GM12878 (cell line): ENCODE measurements around the gene ACADVL. TPM values are rescaled to one million over a fixed set of nuclear protein-coding genes. Genes with fewer than 3 reads are reported as not detected.

Experiments
- ATAC-seq: fragments of 200-7000 bp; cut with Tn5 transposase; 3 replicates; pipeline ENCODE4 v1.9.1; 2020; ENCODE audit warnings: mild to moderate bottlenecking, moderate library complexity
- BruUV-seq: library from RNA; stranded (reverse); fragments of 400-500 nt; replicated peaks from 2 replicates; lab custom pipeline; 2021; lab: Mats Ljungman, UMichigan
- CTCF ChIA-PET: fragments of 300-600 bp; sonication (Branson Sonifier 250); formaldehyde crosslinking; extraction: SDS; loops from one replicate; lab custom pipeline; 2021; ENCODE audit warnings: inconsistent platforms; lab: Yijun Ruan, JAX
- POLR2A ChIA-PET: fragments of 350-600 bp; formaldehyde crosslinking; extraction: SDS; loops from one replicate; lab custom pipeline; 2021; ENCODE audit warnings: inconsistent platforms; lab: Charles Lee
- RAD21 ChIA-PET: fragments of 300-600 bp; sonication (Branson Sonifier 250); formaldehyde crosslinking; loops from one replicate; lab custom pipeline; 2023; ENCODE audit warnings: antibody characterized with exemption; ENCODE audit not compliant: unreplicated experiment; lab: Charles Lee
- SMC1A ChIA-PET: fragments of 300-600 bp; sonication (Branson Sonifier 250); formaldehyde crosslinking; loops from one replicate; lab custom pipeline; 2023; ENCODE audit not compliant: unreplicated experiment, uncharacterized antibody; lab: Charles Lee
- DNase-seq: peaks from one replicate; pipeline ENCODE4 v3.0.0-alpha.2; 2011; ENCODE audit warnings: low read depth, low spot score
- FAIRE-seq: peaks from 3 replicates; lab custom pipeline; 2011; peaks lifted over from hg19 to GRCh38; lab: Jason Lieb, UNC
- H2AFZ ChIP-seq: 2 replicates; pipeline ENCODE4 v1.6.0; 2011; ENCODE audit warnings: low read depth, low read length, control low read depth; ENCODE audit not compliant: control insufficient read depth
- H3K27ac ChIP-seq: 2 replicates; pipeline ENCODE4 v1.5.1; 2011; ENCODE audit warnings: control low read depth; ENCODE audit not compliant: control insufficient read depth, insufficient read depth
- H3K27me3 ChIP-seq, 2 experiments: replicated peaks in 1 of 2; 2 replicates each; pipeline versions ENCODE4 v1.6.0 to v1.6.1; 2011; ENCODE audit warnings: low read length in 1 of 2; ENCODE audit not compliant: control insufficient read depth in 2 of 2, insufficient read depth in 2 of 2
- H3K36me3 ChIP-seq, 2 experiments: 2 replicates each; pipeline ENCODE4 v1.5.1; 2011; ENCODE audit warnings: low read length in 1 of 2; ENCODE audit not compliant: control insufficient read depth in 2 of 2, insufficient read depth in 2 of 2
- H3K4me1 ChIP-seq: 2 replicates; pipeline ENCODE4 v1.6.1; 2011; ENCODE audit warnings: mild to moderate bottlenecking, low read length, moderate library complexity, mixed read lengths; ENCODE audit not compliant: control insufficient read depth, insufficient read depth
- H3K4me2 ChIP-seq: 2 replicates; pipeline ENCODE4 v1.6.0; 2011; ENCODE audit warnings: control low read depth; ENCODE audit not compliant: control insufficient read depth, insufficient read depth
- H3K4me3 ChIP-seq: fragments of 200-600 bp; sonication (generic); 2 replicates; pipeline ENCODE4 v1.5.1; 2016
- H3K79me2 ChIP-seq: 2 replicates; pipeline ENCODE4 v1.6.0; 2011; ENCODE audit warnings: low read length; ENCODE audit not compliant: control insufficient read depth, insufficient read depth
- H3K9ac ChIP-seq: 2 replicates; pipeline ENCODE4 v1.8.0; 2011; ENCODE audit warnings: low read length, control low read depth, mixed read lengths; ENCODE audit not compliant: control insufficient read depth, insufficient read depth
- H3K9me3 ChIP-seq: replicated peaks from 3 replicates; pipeline ENCODE4 v1.5.1; 2011; ENCODE audit warnings: mild to moderate bottlenecking, low read length; ENCODE audit not compliant: control insufficient read depth, insufficient read depth
- H4K20me1 ChIP-seq: 2 replicates; pipeline ENCODE4 v1.6.0; 2011; ENCODE audit not compliant: control insufficient read depth, insufficient read depth
- ATF3 ChIP-seq: IDR thresholded peaks from 2 replicates; pipeline ENCODE4 v1.6.1; 2011; ENCODE audit warnings: low read depth, mild to moderate bottlenecking, low read length, moderate library complexity, borderline replicate concordance; ENCODE audit errors: extremely low read depth
- CBX3 ChIP-seq: fragments of 200-600 bp; sonication (generic); IDR thresholded peaks from 2 replicates; pipeline ENCODE4 v1.6.1; 2016; ENCODE audit warnings: low read depth, borderline replicate concordance
- CHD4 ChIP-seq: fragments of 200-600 bp; sonication (generic); IDR thresholded peaks from 2 replicates; pipeline ENCODE4 v1.6.1; 2016; ENCODE audit warnings: mild to moderate bottlenecking
- IRF4 ChIP-seq: IDR thresholded peaks from 2 replicates; pipeline ENCODE4 v1.6.1; 2011; ENCODE audit warnings: low read depth, low read length
- KDM1A ChIP-seq: fragments of 200-600 bp; sonication (generic); IDR thresholded peaks from 2 replicates; pipeline ENCODE4 v1.6.1; 2016; ENCODE audit warnings: borderline replicate concordance
- NKRF ChIP-seq: fragments of 450-650 bp; conservative IDR thresholded peaks from 2 replicates; pipeline ENCODE4 v1.6.1; 2017; ENCODE audit warnings: mild to moderate bottlenecking, moderate library complexity
- PML ChIP-seq: IDR thresholded peaks from 2 replicates; pipeline ENCODE4 v1.6.1; 2012; ENCODE audit warnings: low read length, inconsistent platforms
- POU2F2 ChIP-seq: IDR thresholded peaks from 3 replicates; pipeline ENCODE4 v1.6.1; 2011; ENCODE audit warnings: low read depth, mild to moderate bottlenecking, low read length, borderline replicate concordance
- SP1 ChIP-seq: IDR thresholded peaks from one replicate; pipeline ENCODE4 v1.6.1; 2011; ENCODE audit warnings: low read depth, low read length
- SREBF2 ChIP-seq: IDR thresholded peaks from 2 replicates; pipeline ENCODE4 v1.6.1; 2012; ENCODE audit warnings: mild to moderate bottlenecking, low read length
- TAF1 ChIP-seq: IDR thresholded peaks from 2 replicates; pipeline ENCODE4 v1.6.1; 2011; ENCODE audit warnings: mild to moderate bottlenecking, low read depth, low read length, borderline replicate concordance
- TCF3 ChIP-seq: IDR thresholded peaks from 2 replicates; pipeline ENCODE4 v1.6.1; 2012; ENCODE audit warnings: low read depth, mild to moderate bottlenecking, low read length, borderline replicate concordance; ENCODE audit not compliant: insufficient read depth
- USF1 ChIP-seq: IDR thresholded peaks from 2 replicates; pipeline ENCODE4 v1.6.1; 2011; ENCODE audit warnings: borderline replicate concordance, low read depth, mild to moderate bottlenecking, moderate library complexity, mixed read lengths, low read length; ENCODE audit not compliant: insufficient read depth; ENCODE audit errors: extremely low read length
- ZNF207 ChIP-seq: fragments of 450-650 bp; IDR thresholded peaks from 2 replicates; pipeline ENCODE4 v1.6.1; 2014; ENCODE audit warnings: antibody characterized with exemption, mild to moderate bottlenecking, borderline replicate concordance
- WGBS: methylation state at CpG from one replicate; pipeline ENCODE4 v1.1.6; 2016; ENCODE audit warnings: low lambda C conversion rate; ENCODE audit not compliant: insufficient replicate concordance, insufficient coverage; ENCODE audit errors: missing lambda C conversion rate; 5-methylcytosine and 5-hydroxymethylcytosine counted together
- in situ Hi-C: fragments of 300-500 bp; cut with MboI; formaldehyde crosslinking; loops from 9 replicates; pipeline ENCODE4 v1.14.3; 2018; ENCODE audit warnings: mixed read lengths
- intact Hi-C: fragments of 100-400 bp; cut with micrococcal nuclease; formaldehyde crosslinking; loops from one replicate; pipeline ENCODE4 v1.14.2; 2022; ENCODE audit not compliant: unreplicated experiment
- polyA plus RNA-seq, 11 experiments: library from polyadenylated mRNA; depleted of rRNA in 4 of 11; unstranded in 6 of 11; stranded (reverse) in 5 of 11; fragments of >200 nt; fragmentation: Nextera tagmentation in 4 of 11; fragmentation: Illumina TruSeq in 1 of 11; extraction: Ambion mirVana in 4 of 11; extraction: Trizol in 1 of 11; gene quantifications; 1 replicate in 1 of 11; 2 replicates in 10 of 11; pipeline versions ENCODE4 v1.2.1 to v1.2.3, GENCODE V29; 2011 to 2016; ENCODE audit warnings: inconsistent platforms in 2 of 11, missing spikeins in 2 of 11, low read depth in 1 of 11
- total RNA-seq, 4 experiments: library from RNA; depleted of rRNA in 3 of 4; stranded (reverse); fragments of >200 nt in 3 of 4; fragmentation: Illumina TruSeq in 1 of 4; extraction: Trizol in 1 of 4; gene quantifications; 2 replicates each; pipeline versions ENCODE4 v1.2.1 to v1.2.3, GENCODE V29; 2013 to 2021

The ACADVL gene
- total and polyA plus RNA-seq, 10 of the 15 experiments (the other 5 are each of a cell fraction or from before 2014, with no cell fraction given), result 25.4 to 232 (median 180) TPM

GRCh38 chr17:7228920-7229319, 9.2 kb downstream of the ACADVL start:
- ChIA-PET SMC1A (no interaction called here), POLR2A (no interaction called here), CTCF (no interaction called here), RAD21 (no interaction called here)
- no peak for TF ChIP-seq TAF1
- TF ChIP-seq SP1, result no peak
- TF ChIP-seq SREBF2, result no peak
- TF ChIP-seq KDM1A, result no peak
- no peak for TF ChIP-seq NKRF
- no peak for TF ChIP-seq IRF4
- Histone ChIP-seq H3K9me3 (no peaks in the 10 kb centered on the region), H3K27me3 (no peaks in the 10 kb centered on the region), H3K27ac (no peak overlapping the region), H3K79me2 (peaks cover 23% of the 10 kb centered on the region), H3K4me2 (no peak overlapping the region), H3K4me3 (no peak overlapping the region), H3K4me1 (peaks cover 6% of the 10 kb centered on the region), H3K36me3 (peaks cover 19 to 20% of the 10 kb centered on the region in 2 experiments), H3K9ac (no peak overlapping the region), H4K20me1 (no peaks in the 10 kb centered on the region), H2AFZ (no peak overlapping the region)
- intact Hi-C loops (no loop called here), in situ Hi-C loops (no loop called here)
- no TSS peak for BruUV-seq
- ATAC-seq (no peak), DNase-seq (no peak), FAIRE-seq (no peak)
- WGBS, result 94% methylated on average over 14 of the region's 14 CpGs

- peaks cover 19 to 20% of the 10 kb centered on the region in 2 experiments for H3K36me3 ChIP-seq
- POLR2A ChIA-PET, result interaction anchor here (1.6 kb wide), 1 partner anchor 9 kb away, joined by 8 read pairs; no protein-coding TSS in a partner anchor
- peaks cover 6% of the 10 kb centered on the region for H3K4me1 ChIP-seq
- H2AFZ ChIP-seq, result no peak overlapping the region
- ATAC-seq (no peak), DNase-seq (no peak), FAIRE-seq (no peak)
- no peak overlapping the region for H3K27ac ChIP-seq
- no peak overlapping the region for H3K4me3 ChIP-seq
- SMC1A ChIA-PET, result no interaction called here
- RAD21 ChIA-PET, result no interaction called here
- BruUV-seq, result no TSS peak
- CTCF ChIA-PET, result interaction anchor here (6.6 kb wide), 1 partner anchor 9 kb away, joined by 50 read pairs; the partner anchor contains the start of genes ACADVL and DLG4
- no peak overlapping the region for H3K4me2 ChIP-seq
- in situ Hi-C loops (no loop called here), intact Hi-C loops (no loop called here)
- H3K9me3 ChIP-seq, result no peaks in the 10 kb centered on the region
- 94% methylated on average over 19 of the region's 19 CpGs for WGBS
- H4K20me1 ChIP-seq, result no peaks in the 10 kb centered on the region
- H3K79me2 ChIP-seq, result peaks cover 26% of the 10 kb centered on the region
- no peak overlapping the region for H3K9ac ChIP-seq
- H3K27me3 ChIP-seq, result no peaks in the 10 kb centered on the region
- TF ChIP-seq ZNF207 (no peak), TCF3 (no peak), KDM1A (no peak), CHD4 (no peak), USF1 (no peak), CBX3 (no peak), ATF3 (no peak), PML (no peak), POU2F2 (no peak)
Observed at GRCh38 chr17:7229504-7229903, 9.8 kb downstream of the ACADVL start.
